Stimulated activated CD4-positive, alpha-beta T cell treated with anti-CD3 and anti-CD28 coated beads, Interleukin-15, amount 100 ng/mL, for 1 hour (primary cell): ENCODE measurements around the gene BHLHA15.
A peak's percentile ranks its signal among the peaks of the same experiment; 100 is the strongest.

Source experiments
- DNase-seq, 2 donors: peaks; one replicate each; pipeline ENCODE4 v3.0.0-alpha.2; 2020; ENCODE audit warnings: low read depth in 1 of 2, low spot score in 1 of 2

Gene BHLHA15

GRCh38 chr7:98186452-98187137, 24.6 kb upstream of the BHLHA15 start:
- no peak for DNase-seq

GRCh38 chr7:98187138-98187502, 24.1 kb upstream of the BHLHA15 start:
- no peak for DNase-seq

- DNase-seq = no peak
Measured at GRCh38 chr7:98189559-98189958, 21.7 kb upstream of the BHLHA15 start.

- DNase-seq = no peak
Measured at GRCh38 chr7:98191668-98192431, 19.4 kb upstream of the BHLHA15 start.

GRCh38 chr7:98192781-98193457, 18.3 kb upstream of the BHLHA15 start:
- no peak for DNase-seq

GRCh38 chr7:98193474-98194180, 17.6 kb upstream of the BHLHA15 start:
- no peak for DNase-seq

- DNase-seq = no peak
Measured at GRCh38 chr7:98194186-98194585, 17.1 kb upstream of the BHLHA15 start.

- DNase-seq = no peak
Measured at GRCh38 chr7:98194672-98195457, 16.4 kb upstream of the BHLHA15 start.

GRCh38 chr7:98196706-98197605, 14.3 kb upstream of the BHLHA15 start:
- no peak for DNase-seq

- no peak for DNase-seq
Measured at GRCh38 chr7:98199131-98199530, 12.1 kb upstream of the BHLHA15 start.

GRCh38 chr7:98200364-98200763, 10.9 kb upstream of the BHLHA15 start:
- no peak for DNase-seq

GRCh38 chr7:98202367-98203195, 8.7 kb upstream of the BHLHA15 start:
- DNase-seq = peak in 1 of 2 donors; percentile 26

- DNase-seq = no peak
Measured at GRCh38 chr7:98203261-98203963, 7.8 kb upstream of the BHLHA15 start.

GRCh38 chr7:98203964-98204605, 7.2 kb upstream of the BHLHA15 start:
- DNase-seq = no peak

GRCh38 chr7:98204670-98205069, 6.6 kb upstream of the BHLHA15 start:
- DNase-seq = no peak

- no peak for DNase-seq
Measured at GRCh38 chr7:98205162-98205845, 5.9 kb upstream of the BHLHA15 start.
